ENCODE results near the gene ABTB1. TPM values are rescaled to one million over a fixed set of nuclear protein-coding genes. Genes with fewer than 3 reads are reported as not detected.
A peak's percentile ranks its signal among the peaks of the same experiment; 100 is the strongest.

ABTB1 gene
- total RNA-seq (2021) (9.3 to 12.5 TPM (median 9.9 TPM) in 3 replicates), Bru-seq, nascent RNA (percentile 37 among the genes with signal in this experiment)
- long read RNA-seq, experiment 1, transcript ABTB1-201 (12 exons, 1,965 nt) = major isoform, 12 of 24 reads
- long read RNA-seq, experiment 1, partial matches to known transcripts = 0 of 24 reads
- long read RNA-seq, experiment 1, other reads (novel, unspliced or antisense) = 8 of 24 reads
- long read RNA-seq, experiment 2, partial matches to known transcripts = 1 of 9 reads
- long read RNA-seq, experiment 2, other reads (novel, unspliced or antisense) = 4 of 9 reads
- long read RNA-seq, experiment 3, partial matches to known transcripts = 1 of 4 reads
- long read RNA-seq, experiment 3, other reads (novel, unspliced or antisense) = 1 of 4 reads

DNA sequence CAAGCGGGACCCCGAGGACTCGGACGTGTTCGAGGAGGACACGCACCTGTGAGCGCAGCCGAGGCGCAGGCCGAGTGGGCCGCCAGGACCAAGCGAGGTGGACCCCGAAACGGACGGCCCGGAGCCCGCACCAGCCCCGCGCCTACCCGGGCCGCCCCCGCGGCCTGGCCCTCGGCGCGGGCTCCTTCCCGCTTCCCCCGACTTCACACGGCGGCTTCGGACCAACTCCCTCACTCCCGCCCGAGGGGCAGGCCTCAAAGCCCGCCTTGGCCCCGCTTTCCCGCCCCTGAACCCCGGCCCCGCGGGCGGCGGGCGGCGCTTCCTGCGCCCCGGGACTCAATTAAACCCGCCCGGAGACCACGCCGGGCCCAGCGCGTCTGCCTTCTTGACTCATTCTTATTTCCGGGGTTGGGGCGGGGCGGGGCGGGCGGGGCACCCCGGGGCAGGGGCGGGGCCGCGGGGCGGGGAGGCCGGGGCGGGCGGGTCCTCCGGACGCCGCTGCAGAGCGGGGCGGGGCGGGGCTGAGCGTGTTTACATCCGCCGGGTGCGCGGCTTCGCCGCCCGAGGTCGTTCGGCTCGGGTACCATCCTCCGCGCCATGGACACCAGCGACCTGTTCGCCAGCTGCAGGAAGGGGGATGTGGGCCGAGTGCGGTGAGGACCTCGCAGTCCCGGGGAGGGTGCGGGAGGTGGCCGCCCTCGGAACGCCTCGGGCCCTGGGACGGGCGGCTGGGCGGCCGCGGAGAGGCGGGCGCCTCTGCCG, at the start of gene ABTB1:
ABTB1 (plus strand) TSS at position 524 of the 762 bp plus-strand sequence; CDS start at position 598, 74 bp downstream.
- POLR2A ChIA-PET = interaction anchor here (1.8 kb wide), 1 partner anchor 149 kb away, joined by 5 read pairs; no protein-coding TSS in a partner anchor
- Mint-ChIP-seq H3K9me3 (no peaks in the 10 kb centered on the region), H3K27me3 (ENCODE audit: low read depth) (peaks cover 3% of the 10 kb centered on the region), H3K4me3 (peak within 1 kb of the TSS; percentile 87), H3K36me3 (no peaks in the 10 kb centered on the region), H3K27ac (0 out of 2 replicates have a peak within 1 kb of the TSS, but pooled peaks have one; percentile 36), H3K4me1 (peaks cover 12% of the 10 kb centered on the region)
- ATAC-seq (peak; percentile 79), DNase-seq (ENCODE audit: low spot score) (peak; percentile 83)
- no peak for TF ChIP-seq JUN (CRISPR knock-in tag; IDR thresholded peaks at IDR 0.05)
- TF ChIP-seq ZNF232 (CRISPR knock-in tag; IDR thresholded peaks at IDR 0.05) = peak; percentile 29; the same call in 1 of the 2 replicates
- TF ChIP-seq FOXK1 (CRISPR knock-in tag; IDR thresholded peaks at IDR 0.05) = peak; percentile 84
- TF ChIP-seq, protein P1, sequence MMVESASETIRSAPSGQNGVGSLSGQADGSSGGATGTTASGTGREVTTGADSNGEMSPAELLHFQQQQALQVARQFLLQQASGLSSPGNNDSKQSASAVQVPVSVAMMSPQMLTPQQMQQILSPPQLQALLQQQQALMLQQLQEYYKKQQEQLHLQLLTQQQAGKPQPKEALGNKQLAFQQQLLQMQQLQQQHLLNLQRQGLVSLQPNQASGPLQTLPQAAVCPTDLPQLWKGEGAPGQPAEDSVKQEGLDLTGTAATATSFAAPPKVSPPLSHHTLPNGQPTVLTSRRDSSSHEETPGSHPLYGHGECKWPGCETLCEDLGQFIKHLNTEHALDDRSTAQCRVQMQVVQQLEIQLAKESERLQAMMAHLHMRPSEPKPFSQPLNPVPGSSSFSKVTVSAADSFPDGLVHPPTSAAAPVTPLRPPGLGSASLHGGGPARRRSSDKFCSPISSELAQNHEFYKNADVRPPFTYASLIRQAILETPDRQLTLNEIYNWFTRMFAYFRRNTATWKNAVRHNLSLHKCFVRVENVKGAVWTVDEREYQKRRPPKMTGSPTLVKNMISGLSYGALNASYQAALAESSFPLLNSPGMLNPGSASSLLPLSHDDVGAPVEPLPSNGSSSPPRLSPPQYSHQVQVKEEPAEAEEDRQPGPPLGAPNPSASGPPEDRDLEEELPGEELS (CRISPR knock-in tag; IDR thresholded peaks at IDR 0.05) = 0 out of 2 replicates have a peak, but pooled peaks have one; percentile 31
- TF ChIP-seq ZNF423 (CRISPR knock-in tag; IDR thresholded peaks at IDR 0.05) = no peak
- TF ChIP-seq EMX1 (CRISPR knock-in tag; IDR thresholded peaks at IDR 0.05) = peak; percentile 52; the same call in 1 of the 2 replicates
- TF ChIP-seq, protein P2, sequence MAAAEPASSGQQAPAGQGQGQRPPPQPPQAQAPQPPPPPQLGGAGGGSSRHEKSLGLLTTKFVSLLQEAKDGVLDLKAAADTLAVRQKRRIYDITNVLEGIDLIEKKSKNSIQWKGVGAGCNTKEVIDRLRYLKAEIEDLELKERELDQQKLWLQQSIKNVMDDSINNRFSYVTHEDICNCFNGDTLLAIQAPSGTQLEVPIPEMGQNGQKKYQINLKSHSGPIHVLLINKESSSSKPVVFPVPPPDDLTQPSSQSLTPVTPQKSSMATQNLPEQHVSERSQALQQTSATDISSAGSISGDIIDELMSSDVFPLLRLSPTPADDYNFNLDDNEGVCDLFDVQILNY (CRISPR knock-in tag; IDR thresholded peaks at IDR 0.05) = 0 out of 2 replicates have a peak, but pooled peaks have one; percentile 2
- TF ChIP-seq SMAD3 (CRISPR knock-in tag; IDR thresholded peaks at IDR 0.05; ENCODE audit: borderline replicate concordance) = peak; percentile 33; the same call in 1 of the 2 replicates
- CTCF ChIA-PET = interaction anchor here (0.9 to 1.6 kb wide), 4 partner anchors 18 to 97 kb away, joined by 3 to 5 read pairs (median 4); no protein-coding TSS in a partner anchor

DNA sequence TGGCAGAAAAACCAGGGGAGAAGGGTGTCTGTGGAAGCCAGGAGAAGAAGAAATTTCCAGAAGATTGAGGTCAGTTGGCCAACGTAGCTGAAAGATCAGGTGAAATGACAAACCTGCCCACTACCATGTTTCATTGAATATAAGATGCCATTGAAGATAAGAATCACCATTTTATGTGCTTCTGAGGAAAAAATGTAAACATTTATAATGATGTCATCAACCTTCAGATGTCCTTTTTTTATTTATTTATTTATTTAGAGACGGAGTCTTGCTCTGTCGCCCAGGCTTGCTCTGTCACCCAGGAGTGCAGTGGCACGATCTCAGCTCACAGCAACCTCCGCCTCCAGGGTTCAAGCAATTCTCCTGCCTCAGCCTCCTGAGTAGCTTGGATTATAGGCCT, 48.7 kb upstream of the ABTB1 start:
- TF ChIP-seq ZNF423 (CRISPR knock-in tag; IDR thresholded peaks at IDR 0.05) (no peak), HMGA2 (CRISPR knock-in tag; IDR thresholded peaks at IDR 0.05) (no peak)
- TF ChIP-seq, protein P3, sequence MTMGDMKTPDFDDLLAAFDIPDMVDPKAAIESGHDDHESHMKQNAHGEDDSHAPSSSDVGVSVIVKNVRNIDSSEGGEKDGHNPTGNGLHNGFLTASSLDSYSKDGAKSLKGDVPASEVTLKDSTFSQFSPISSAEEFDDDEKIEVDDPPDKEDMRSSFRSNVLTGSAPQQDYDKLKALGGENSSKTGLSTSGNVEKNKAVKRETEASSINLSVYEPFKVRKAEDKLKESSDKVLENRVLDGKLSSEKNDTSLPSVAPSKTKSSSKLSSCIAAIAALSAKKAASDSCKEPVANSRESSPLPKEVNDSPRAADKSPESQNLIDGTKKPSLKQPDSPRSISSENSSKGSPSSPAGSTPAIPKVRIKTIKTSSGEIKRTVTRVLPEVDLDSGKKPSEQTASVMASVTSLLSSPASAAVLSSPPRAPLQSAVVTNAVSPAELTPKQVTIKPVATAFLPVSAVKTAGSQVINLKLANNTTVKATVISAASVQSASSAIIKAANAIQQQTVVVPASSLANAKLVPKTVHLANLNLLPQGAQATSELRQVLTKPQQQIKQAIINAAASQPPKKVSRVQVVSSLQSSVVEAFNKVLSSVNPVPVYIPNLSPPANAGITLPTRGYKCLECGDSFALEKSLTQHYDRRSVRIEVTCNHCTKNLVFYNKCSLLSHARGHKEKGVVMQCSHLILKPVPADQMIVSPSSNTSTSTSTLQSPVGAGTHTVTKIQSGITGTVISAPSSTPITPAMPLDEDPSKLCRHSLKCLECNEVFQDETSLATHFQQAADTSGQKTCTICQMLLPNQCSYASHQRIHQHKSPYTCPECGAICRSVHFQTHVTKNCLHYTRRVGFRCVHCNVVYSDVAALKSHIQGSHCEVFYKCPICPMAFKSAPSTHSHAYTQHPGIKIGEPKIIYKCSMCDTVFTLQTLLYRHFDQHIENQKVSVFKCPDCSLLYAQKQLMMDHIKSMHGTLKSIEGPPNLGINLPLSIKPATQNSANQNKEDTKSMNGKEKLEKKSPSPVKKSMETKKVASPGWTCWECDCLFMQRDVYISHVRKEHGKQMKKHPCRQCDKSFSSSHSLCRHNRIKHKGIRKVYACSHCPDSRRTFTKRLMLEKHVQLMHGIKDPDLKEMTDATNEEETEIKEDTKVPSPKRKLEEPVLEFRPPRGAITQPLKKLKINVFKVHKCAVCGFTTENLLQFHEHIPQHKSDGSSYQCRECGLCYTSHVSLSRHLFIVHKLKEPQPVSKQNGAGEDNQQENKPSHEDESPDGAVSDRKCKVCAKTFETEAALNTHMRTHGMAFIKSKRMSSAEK (CRISPR knock-in tag; IDR thresholded peaks at IDR 0.05; ENCODE audit: borderline replicate concordance) = no peak
- Mint-ChIP-seq H3K4me3 (no peak overlapping the region), H3K27me3 (ENCODE audit: low read depth) (peaks cover 34% of the 10 kb centered on the region), H3K36me3 (peaks cover 33% of the 10 kb centered on the region), H3K4me1 (no peaks in the 10 kb centered on the region), H3K9me3 (0 out of 2 replicates have a peak, but pooled peaks cover 4% of the 10 kb centered on the region), H3K27ac (peak overlapping the region; percentile 74; the same call in 1 of the 2 replicates)
- POLR2A ChIA-PET = no interaction called here
- ATAC-seq = no peak
- DNase-seq (ENCODE audit: low spot score) = no peak
- CTCF ChIA-PET = no interaction called here

DNA sequence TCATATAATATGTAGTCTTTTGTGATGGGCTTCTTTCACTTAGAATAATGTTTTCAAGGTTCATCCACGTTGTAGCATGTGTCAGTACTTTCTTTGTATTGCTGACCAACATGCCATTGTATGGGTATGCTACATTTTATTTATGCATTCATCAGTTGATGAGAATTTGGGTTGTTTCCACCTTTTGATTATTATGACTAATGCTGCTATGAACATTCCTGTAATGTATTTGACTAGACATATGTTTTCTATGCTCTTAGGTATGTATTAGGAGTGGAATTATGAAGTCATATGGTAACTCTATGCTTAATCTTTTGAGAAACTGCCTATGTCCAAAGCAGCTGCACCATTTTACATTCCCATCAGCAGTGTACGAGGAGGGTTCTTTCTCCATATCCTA, 46.9 kb upstream of the ABTB1 start:
- Mint-ChIP-seq H3K4me1 (peaks cover 9% of the 10 kb centered on the region), H3K27ac (no peak overlapping the region), H3K4me3 (no peak overlapping the region), H3K9me3 (0 out of 2 replicates have a peak, but pooled peaks cover 4% of the 10 kb centered on the region), H3K36me3 (peaks cover 19% of the 10 kb centered on the region), H3K27me3 (ENCODE audit: low read depth) (peaks cover 48% of the 10 kb centered on the region)
- CTCF ChIA-PET = interaction anchor here (1.1 kb wide), 1 partner anchor 51 kb away, joined by 3 read pairs; no protein-coding TSS in a partner anchor
- ATAC-seq = no peak
- no peak for TF ChIP-seq ZNF121 (CRISPR knock-in tag; IDR thresholded peaks at IDR 0.05)
- TF ChIP-seq, protein P4, sequence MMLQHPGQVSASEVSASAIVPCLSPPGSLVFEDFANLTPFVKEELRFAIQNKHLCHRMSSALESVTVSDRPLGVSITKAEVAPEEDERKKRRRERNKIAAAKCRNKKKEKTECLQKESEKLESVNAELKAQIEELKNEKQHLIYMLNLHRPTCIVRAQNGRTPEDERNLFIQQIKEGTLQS (CRISPR knock-in tag; conservative IDR thresholded peaks at IDR 0.05) = no peak
- no peak for TF ChIP-seq SP1 (CRISPR knock-in tag; conservative IDR thresholded peaks at IDR 0.05)
- no peak for TF ChIP-seq NFYB (CRISPR knock-in tag; conservative IDR thresholded peaks at IDR 0.05; ENCODE audit: low read depth)
- no peak for TF ChIP-seq ZNF396 (CRISPR knock-in tag; IDR thresholded peaks at IDR 0.05; ENCODE audit: borderline replicate concordance)
- TF ChIP-seq, protein P5, sequence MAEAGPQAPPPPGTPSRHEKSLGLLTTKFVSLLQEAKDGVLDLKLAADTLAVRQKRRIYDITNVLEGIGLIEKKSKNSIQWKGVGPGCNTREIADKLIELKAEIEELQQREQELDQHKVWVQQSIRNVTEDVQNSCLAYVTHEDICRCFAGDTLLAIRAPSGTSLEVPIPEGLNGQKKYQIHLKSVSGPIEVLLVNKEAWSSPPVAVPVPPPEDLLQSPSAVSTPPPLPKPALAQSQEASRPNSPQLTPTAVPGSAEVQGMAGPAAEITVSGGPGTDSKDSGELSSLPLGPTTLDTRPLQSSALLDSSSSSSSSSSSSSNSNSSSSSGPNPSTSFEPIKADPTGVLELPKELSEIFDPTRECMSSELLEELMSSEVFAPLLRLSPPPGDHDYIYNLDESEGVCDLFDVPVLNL (CRISPR knock-in tag; IDR thresholded peaks at IDR 0.05; ENCODE audit: borderline replicate concordance, low read depth) = no peak
- POLR2A ChIA-PET = no interaction called here
- no peak for DNase-seq (ENCODE audit: low spot score)
